Heart left ventricle (tissue), 16 donors: ENCODE data around the gene KMT2B. TPM values are rescaled to one million over a fixed set of nuclear protein-coding genes. Genes with fewer than 3 reads are reported as not detected.
"Not testable (repeated sequence)": the region's sequence is repeated elsewhere in the genome, so short reads cannot be mapped to it uniquely, and the experiment has no call there.

ENCODE experiments used
- ATAC-seq, 4 donors: fragments of 200-7000 bp; cut with Tn5 transposase; one replicate each; pipeline ENCODE4 v1.9.1; 2020 to 2022; ENCODE audit warnings: moderate library complexity in 4 of 4, mild to moderate bottlenecking in 3 of 4, moderate number of reproducible peaks in 1 of 4
- DNase-seq, 5 donors: peaks; one replicate each; pipeline ENCODE4 v3.0.0-alpha.2; 2020
- H3K27ac ChIP-seq, 12 donors: fragments of 200-600 bp; sonication (generic) in 4 of 12; one replicate each; pipeline versions ENCODE4 v1.5.0 to v1.8.0; 2016 to 2022; ENCODE audit warnings: mild to moderate bottlenecking in 2 of 12
- H3K27me3 ChIP-seq, 9 donors: fragments of 200-600 bp; sonication (generic) in 2 of 9; one replicate each; pipeline versions ENCODE4 v1.5.1 to v1.8.0; 2016 to 2022; ENCODE audit warnings: mild to moderate bottlenecking in 3 of 9
- H3K36me3 ChIP-seq, 9 donors: fragments of 200-600 bp; sonication (generic) in 2 of 9; one replicate each; pipeline versions ENCODE4 v1.5.0 to v1.8.0; 2018 to 2022; ENCODE audit warnings: mild to moderate bottlenecking in 2 of 9
- H3K4me1 ChIP-seq, 12 donors: fragments of 200-600 bp; sonication (generic) in 4 of 12; one replicate each; pipeline versions ENCODE4 v1.5.0 to v1.8.0; 2016 to 2022; ENCODE audit warnings: mild to moderate bottlenecking in 3 of 12
- H3K4me3 ChIP-seq, 12 donors: fragments of 200-600 bp; sonication (generic) in 4 of 12; one replicate each; pipeline versions ENCODE4 v1.5.0 to v1.8.0; 2017 to 2022; ENCODE audit warnings: mild to moderate bottlenecking in 9 of 12, moderate library complexity in 4 of 12
- H3K9me3 ChIP-seq, 12 donors: fragments of 200-600 bp; sonication (generic) in 4 of 12; one replicate each; pipeline versions ENCODE4 v1.5.0 to v1.8.0; 2016 to 2022; ENCODE audit warnings: mild to moderate bottlenecking in 1 of 12
- CTCF ChIP-seq, 12 donors: fragments of 200-600 bp; sonication (generic) in 4 of 12; IDR thresholded peaks; one replicate each; pipeline versions ENCODE4 v1.5.0 to v1.8.0; 2018 to 2022; ENCODE audit warnings: antibody characterized with exemption in 12 of 12, mild to moderate bottlenecking in 5 of 12
- POLR2A ChIP-seq, 2 donors: fragments of 450-650 bp; IDR thresholded peaks; one replicate each; pipeline ENCODE4 v1.6.1; 2017; ENCODE audit warnings: antibody characterized with exemption in 2 of 2, mild to moderate bottlenecking in 2 of 2, moderate library complexity in 2 of 2
- WGBS, 4 donors: extraction: QIAGEN DNeasy Blood & Tissue Kit in 2 of 4; methylation state at CpG; one replicate each; pipeline versions ENCODE4 v1.1.5 to v1.1.7; 2013 to 2018; 5-methylcytosine and 5-hydroxymethylcytosine counted together
- intact Hi-C, 10 donors: fragments of 100-400 bp; cut with DNase I; formaldehyde crosslinking; loops; one replicate each; pipeline versions ENCODE4 v1.11.1 to v1.14.2; 2022
- polyA plus RNA-seq, 2 donors: library from polyadenylated mRNA; stranded (reverse); fragments of 200-250 nt; gene quantifications; one replicate each; pipeline ENCODE4 v1.2.3, GENCODE V29; 2013
- total RNA-seq, 9 donors: library from RNA; depleted of rRNA in 2 of 9; stranded (reverse); fragments of >200 nt in 2 of 9; fragmentation: NEBNext Ultra II Directional in 3 of 9; extraction: Animal tissue kit (Norgen Biotek cat#: 25700) in 3 of 9; gene quantifications; one replicate each; pipeline versions ENCODE4 v1.1.0 to v1.2.4, GENCODE V29; 2016 to 2023
- donor health status: ischemic (EF 13 %, LVEDD 7.1; RV severe dilation, severe dysfunction).
- donor health status: healthy with polysubstance abuse.
- donor health status: DM: no; HTN: yes; CAD: no.
- donor health status: DM: no; HTN: no; CAD: no.
- donor health status: ischemic (EF 25% LVEDD 6.9; RV normal size, moderate dysfunction).
- donor health status: ischemic (EF 25% LVEDD 5.7; RV mildly dilated, moderate dysfunction).
- donor health status: healthy.
- donor health status: DM: yes; HTN: yes; CAD: no.
- donor health status: ischemic (EF 35%, LVEDD 5.7; RV mildly dilated, moderate dysfunction).
- donor health status: nonischemic (EF 11% LVEDD 7.7; RV severe dilation, severe dysfunction).
- donor health status: DM: yes; HTN: yes; CAD: no.
- donor health status: PGD.
- donor health status: ischemic (EF 29% LVEDD 5.4; RV normal size, mild dysfunction).
- donor health status: nonischemic (EF 23%, LVEDD 6.1; RV moderate dilation, normal function).

The KMT2B gene
- total and polyA plus RNA-seq, 11 donors, result 11.3 to 24.5 (median 15.7) TPM

GRCh38 chr19:35689836-35690235 is 28.0 kb upstream of the KMT2B start:
- no peak for ATAC-seq
- WGBS, 4 donors, result 47 to 61% (median 59%) methylated on average over 4 of the region's 4 CpGs
- H3K36me3 ChIP-seq, result no peaks in the 10 kb centered on the region
- no peak overlapping the region for H3K4me3 ChIP-seq
- no peak for DNase-seq
- intact Hi-C loops, result loop anchor here in 5 of 10 donors (5.0 to 10.0 kb wide), 5 partner anchors 132 to 247 kb away; partner anchors contain the start of gene LRFN3 (in 2 of the 5)
- H3K27me3 ChIP-seq, result no peaks in the 10 kb centered on the region
- H3K9me3 ChIP-seq, result no peaks in the 10 kb centered on the region
- H3K27ac ChIP-seq, result no peak overlapping the region
- TF ChIP-seq POLR2A (IDR thresholded peaks at IDR 0.05), result no peak
- TF ChIP-seq CTCF (IDR thresholded peaks at IDR 0.05), result no peak
- peaks cover 0 to 4% (median 0%) of the 10 kb centered on the region in 12 donors for H3K4me1 ChIP-seq

GRCh38 chr19:35691106-35691505 is 26.7 kb upstream of the KMT2B start:
- 93 to 95% (median 94%) methylated on average over 22 to 37 of the region's 37 CpGs for WGBS, 4 donors
- not testable (repeated sequence) for H3K4me1 ChIP-seq, DNase-seq, H3K9me3 ChIP-seq, ATAC-seq, H3K4me3 ChIP-seq, H3K27ac ChIP-seq, H3K36me3 ChIP-seq, H3K27me3 ChIP-seq
- intact Hi-C loops, result loop anchor here in 5 of 10 donors (5.0 to 10.0 kb wide), 5 partner anchors 131 to 246 kb away; partner anchors contain the start of gene LRFN3 (in 2 of the 5)

- Histone ChIP-seq H3K27ac (no peak overlapping the region), H3K27me3 (no peaks in the 10 kb centered on the region), H3K4me3 (no peak overlapping the region), H3K4me1 (peaks cover 0 to 4% (median 0%) of the 10 kb centered on the region in 12 donors), H3K36me3 (no peaks in the 10 kb centered on the region), H3K9me3 (no peaks in the 10 kb centered on the region)
- ATAC-seq, result no peak
- DNase-seq, result peak in 1 of 5 donors; percentile 65
- TF ChIP-seq POLR2A (IDR thresholded peaks at IDR 0.05), result no peak
- intact Hi-C loops, result loop anchor here in 7 of 10 donors (2.0 to 10.0 kb wide), 8 partner anchors 25 to 245 kb away; partner anchors contain the start of gene LRFN3 (in 2 of the 7)
- WGBS, 4 donors, result 70 to 84% (median 82%) methylated on average over 6 to 11 of the region's 11 CpGs
These were observed 25.8 kb upstream of the KMT2B start for GRCh38 chr19:35692010-35692409.

- H3K27ac ChIP-seq, result no peak overlapping the region
- ATAC-seq (peak in 1 of 4 donors; percentile 6), DNase-seq (no peak)
- TF ChIP-seq CTCF (IDR thresholded peaks at IDR 0.05), result no peak
- TF ChIP-seq POLR2A (IDR thresholded peaks at IDR 0.05), result no peak
- H3K9me3 ChIP-seq, result no peaks in the 10 kb centered on the region
- H3K27me3 ChIP-seq, result no peaks in the 10 kb centered on the region
- H3K36me3 ChIP-seq, result no peaks in the 10 kb centered on the region
- peaks cover 0 to 4% (median 0%) of the 10 kb centered on the region in 12 donors for H3K4me1 ChIP-seq
- WGBS, 4 donors, result 13 to 15% (median 14%) methylated on average over 8 of the region's 8 CpGs
- H3K4me3 ChIP-seq, result no peak overlapping the region
- intact Hi-C loops, result loop anchor here in 8 of 10 donors (1.0 to 10.0 kb wide), 9 partner anchors 23 to 244 kb away; partner anchors contain the start of gene LRFN3 (in 2 of the 8)
These were observed 24.4 kb upstream of the KMT2B start for GRCh38 chr19:35693422-35693821.

- peak; percentile 98 to 100 (median 100) for ATAC-seq
- Histone ChIP-seq H3K9me3 (no peaks in the 10 kb centered on the region), H3K4me1 (peaks cover 0 to 4% (median 0%) of the 10 kb centered on the region in 12 donors), H3K36me3 (no peaks in the 10 kb centered on the region), H3K27me3 (no peaks in the 10 kb centered on the region), H3K27ac (no peak overlapping the region), H3K4me3 (no peak overlapping the region)
- intact Hi-C loops, result loop anchor here in 9 of 10 donors (1.0 to 10.0 kb wide), 11 partner anchors 22 to 243 kb away; partner anchors contain the start of gene LRFN3 (in 2 of the 9)
- 26 to 34% (median 30%) methylated on average over 8 of the region's 8 CpGs for WGBS, 4 donors
- peak; percentile 82 to 91 (median 86) for DNase-seq
- peak; percentile 94 to 100 (median 96) for TF ChIP-seq CTCF (IDR thresholded peaks at IDR 0.05)
- no peak for TF ChIP-seq POLR2A (IDR thresholded peaks at IDR 0.05)
These were observed 23.8 kb upstream of the KMT2B start for GRCh38 chr19:35693835-35694599.
